CD8-positive, alpha-beta T cell (primary cell): ENCODE measurements around the gene FOLR2. TPM values are rescaled to one million over a fixed set of nuclear protein-coding genes. Genes with fewer than 3 reads are reported as not detected.

Experiments used
- total RNA-seq, 46 experiments: library from RNA in 2 of 46; stranded (reverse) in 2 of 46; gene quantifications; one replicate each; pipeline ENCODE4 v1.2.3 and lab custom pipeline; 2021 to 2026

FOLR2 gene
- total RNA-seq, 2 experiments from 2014 or later = not detected

Other genes with a start within 250 kb of the FOLR2 start
- gene IL18BP, start 217.9 kb upstream of the FOLR2 start, total RNA-seq = 10 to 100 TPM; 13.7 to 13.8 TPM
- 100 to 1,000 TPM; 171 to 174 TPM for gene NUMA1, start 136.3 kb upstream of the FOLR2 start, total RNA-seq
- gene LRRC51, start 135.9 kb upstream of the FOLR2 start, total RNA-seq = 1 to 10 TPM; 1.1 to 1.3 TPM
- 10 to 100 TPM; 27.1 to 30.4 TPM for gene LAMTOR1, start 113.5 kb upstream of the FOLR2 start, total RNA-seq
- not detected for gene TOMT, start 110.9 kb upstream of the FOLR2 start, total RNA-seq
- 10 to 100 TPM; 42.1 to 46.2 TPM for gene ANAPC15, start 104.1 kb upstream of the FOLR2 start, total RNA-seq
- not detected for gene FOLR3, start 81.1 kb upstream of the FOLR2 start, total RNA-seq
- gene FOLR1, start 24.7 kb upstream of the FOLR2 start, total RNA-seq = not detected
- 100 to 1,000 TPM; 113 to 119 TPM for gene INPPL1, start 8.0 kb downstream of the FOLR2 start, total RNA-seq
- gene PHOX2A, start 27.4 kb downstream of the FOLR2 start, total RNA-seq = not detected
- gene CLPB, start 217.7 kb downstream of the FOLR2 start, total RNA-seq = 1 to 10 TPM; 7.4 to 9.6 TPM